Measurements from ENCODE around the gene PLXDC2.

The PLXDC2 gene

GRCh38 chr10:19911886-19912285, 95.7 kb downstream of the PLXDC2 start:
- DNase-seq (ENCODE audit: low read depth in 2 of 2) = no peak

GRCh38 chr10:19913987-19914386, 97.8 kb downstream of the PLXDC2 start:
- no peak for DNase-seq (ENCODE audit: low read depth in 2 of 2)

- no peak for DNase-seq (ENCODE audit: low read depth in 2 of 2)
Measured at GRCh38 chr10:19915125-19915524, 98.9 kb downstream of the PLXDC2 start.

GRCh38 chr10:19915816-19916215, 99.6 kb downstream of the PLXDC2 start:
- no peak for DNase-seq (ENCODE audit: low read depth in 2 of 2)

- no peak for DNase-seq (ENCODE audit: low read depth in 2 of 2)
Measured at GRCh38 chr10:19917751-19918478, 101.7 kb downstream of the PLXDC2 start.

- DNase-seq (ENCODE audit: low read depth in 2 of 2) = no peak
Measured at GRCh38 chr10:19918794-19919193, 102.6 kb downstream of the PLXDC2 start.

- no peak for DNase-seq (ENCODE audit: low read depth in 2 of 2)
Measured at GRCh38 chr10:19919671-19920070, 103.4 kb downstream of the PLXDC2 start.

- DNase-seq (ENCODE audit: low read depth in 2 of 2) = no peak
Measured at GRCh38 chr10:19920075-19920726, 104.0 kb downstream of the PLXDC2 start.

GRCh38 chr10:19921300-19922140, 105.3 kb downstream of the PLXDC2 start:
- DNase-seq (ENCODE audit: low read depth in 2 of 2) = no peak

GRCh38 chr10:19922236-19922963, 106.2 kb downstream of the PLXDC2 start:
- no peak for DNase-seq (ENCODE audit: low read depth in 2 of 2)

- DNase-seq (ENCODE audit: low read depth in 2 of 2) = no peak
Measured at GRCh38 chr10:19925064-19925463, 108.8 kb downstream of the PLXDC2 start.

GRCh38 chr10:19928936-19929335, 112.7 kb downstream of the PLXDC2 start:
- no peak for DNase-seq (ENCODE audit: low read depth in 2 of 2)

GRCh38 chr10:19929506-19930140, 113.4 kb downstream of the PLXDC2 start:
- DNase-seq (ENCODE audit: low read depth in 2 of 2) = no peak

GRCh38 chr10:19930936-19931893, 115.0 kb downstream of the PLXDC2 start:
- no peak for DNase-seq (ENCODE audit: low read depth in 2 of 2)

- no peak for DNase-seq (ENCODE audit: low read depth in 2 of 2)
Measured at GRCh38 chr10:19931894-19932590, 115.8 kb downstream of the PLXDC2 start.

GRCh38 chr10:19932806-19933371, 116.7 kb downstream of the PLXDC2 start:
- DNase-seq (ENCODE audit: low read depth in 2 of 2) = no peak

GRCh38 chr10:19933772-19934171, 117.5 kb downstream of the PLXDC2 start:
- DNase-seq (ENCODE audit: low read depth in 2 of 2) = no peak

- DNase-seq (ENCODE audit: low read depth in 2 of 2) = no peak
Measured at GRCh38 chr10:19935176-19935575, 118.9 kb downstream of the PLXDC2 start.

- DNase-seq (ENCODE audit: low read depth in 2 of 2) = no peak
Measured at GRCh38 chr10:19936289-19936688, 120.1 kb downstream of the PLXDC2 start.
